Parathyroid adenoma (tissue), 2 donors: ENCODE results near the gene ADAMTSL1.

Experiments used
- H2AFZ ChIP-seq: fragments of 300-600 bp; sonication (generic); one replicate; pipeline ENCODE4 v1.7.0; 2017; ENCODE audit warnings: antibody characterized with exemption, mild to moderate bottlenecking
- H3K27ac ChIP-seq: fragments of 300-600 bp; sonication (generic); one replicate; pipeline ENCODE4 v1.7.0; 2017
- H3K27me3 ChIP-seq: fragments of 300-600 bp; sonication (generic); one replicate; pipeline ENCODE4 v1.7.0; 2017; ENCODE audit warnings: low read length; ENCODE audit not compliant: control insufficient read depth, insufficient read depth
- H3K36me3 ChIP-seq: fragments of 300-600 bp; sonication (generic); one replicate; pipeline ENCODE4 v1.7.0; 2017; ENCODE audit warnings: low read length; ENCODE audit not compliant: control insufficient read depth, insufficient read depth
- H3K4me1 ChIP-seq: fragments of 300-600 bp; sonication (generic); one replicate; pipeline ENCODE4 v1.7.0; 2017; ENCODE audit warnings: control low read depth
- H3K4me2 ChIP-seq: fragments of 300-600 bp; sonication (generic); one replicate; pipeline ENCODE4 v1.7.0; 2017; ENCODE audit warnings: low read length
- H3K4me3 ChIP-seq: fragments of 300-600 bp; sonication (generic); one replicate; pipeline ENCODE4 v1.7.0; 2017; ENCODE audit warnings: low read depth, low read length
- H3K79me2 ChIP-seq: fragments of 300-600 bp; sonication (generic); one replicate; pipeline ENCODE4 v1.7.0; 2017; ENCODE audit warnings: control low read depth
- H3K9ac ChIP-seq: fragments of 300-600 bp; sonication (generic); one replicate; pipeline ENCODE4 v1.7.0; 2017; ENCODE audit warnings: mild to moderate bottlenecking
- H3K9me3 ChIP-seq: fragments of 300-600 bp; sonication (generic); one replicate; pipeline ENCODE4 v1.7.0; 2017; ENCODE audit warnings: low read length; ENCODE audit not compliant: control insufficient read depth
- CTCF ChIP-seq: fragments of 300-600 bp; sonication (generic); IDR thresholded peaks from one replicate; pipeline ENCODE4 v1.7.0; 2017; ENCODE audit warnings: antibody characterized with exemption, mild to moderate bottlenecking
- donor health status: primary hyperparathyroidism.

ADAMTSL1 gene

GRCh38 chr9:18461496-18461895 lies 12.5 kb upstream of the ADAMTSL1 start:
- Histone ChIP-seq H3K27ac (no peak overlapping the region), H3K79me2 (no peaks in the 10 kb centered on the region), H2AFZ (no peak overlapping the region), H3K4me3 (no peak overlapping the region), H3K36me3 (peaks cover 2% of the 10 kb centered on the region), H3K27me3 (no peaks in the 10 kb centered on the region), H3K9me3 (no peaks in the 10 kb centered on the region), H3K4me2 (no peak overlapping the region), H3K4me1 (no peaks in the 10 kb centered on the region), H3K9ac (no peak overlapping the region)
- no peak for TF ChIP-seq CTCF

- no peaks in the 10 kb centered on the region for H3K4me1 ChIP-seq
- no peak overlapping the region for H3K4me2 ChIP-seq
- H3K4me3 ChIP-seq = no peak overlapping the region
- no peak overlapping the region for H3K27ac ChIP-seq
- no peaks in the 10 kb centered on the region for H3K79me2 ChIP-seq
- H3K9ac ChIP-seq = no peak overlapping the region
- H3K27me3 ChIP-seq = no peaks in the 10 kb centered on the region
- H3K36me3 ChIP-seq = peaks cover 2% of the 10 kb centered on the region
- no peaks in the 10 kb centered on the region for H3K9me3 ChIP-seq
- no peak overlapping the region for H2AFZ ChIP-seq
- TF ChIP-seq CTCF = no peak
Measured at GRCh38 chr9:18463991-18464390, 10.0 kb upstream of the ADAMTSL1 start.

- Histone ChIP-seq H3K4me1 (no peaks in the 10 kb centered on the region), H3K4me2 (no peak overlapping the region), H3K9me3 (no peaks in the 10 kb centered on the region), H3K4me3 (no peak overlapping the region), H3K27me3 (no peaks in the 10 kb centered on the region), H3K27ac (no peak overlapping the region), H2AFZ (no peak overlapping the region), H3K79me2 (no peaks in the 10 kb centered on the region), H3K36me3 (no peaks in the 10 kb centered on the region), H3K9ac (no peak overlapping the region)
- TF ChIP-seq CTCF = no peak
Measured at GRCh38 chr9:18466101-18466500, 7.9 kb upstream of the ADAMTSL1 start.

- no peaks in the 10 kb centered on the region for H3K36me3 ChIP-seq
- no peak overlapping the region for H2AFZ ChIP-seq
- H3K27me3 ChIP-seq = no peaks in the 10 kb centered on the region
- no peaks in the 10 kb centered on the region for H3K9me3 ChIP-seq
- H3K9ac ChIP-seq = no peak overlapping the region
- H3K4me1 ChIP-seq = no peaks in the 10 kb centered on the region
- no peak for TF ChIP-seq CTCF
- H3K4me2 ChIP-seq = no peak overlapping the region
- no peak overlapping the region for H3K4me3 ChIP-seq
- H3K27ac ChIP-seq = no peak overlapping the region
- no peaks in the 10 kb centered on the region for H3K79me2 ChIP-seq
Measured at GRCh38 chr9:18467696-18468095, 6.3 kb upstream of the ADAMTSL1 start.

- Histone ChIP-seq H3K27ac (no peak overlapping the region), H3K9ac (no peak overlapping the region), H3K36me3 (no peaks in the 10 kb centered on the region), H3K27me3 (no peaks in the 10 kb centered on the region), H3K4me2 (no peak overlapping the region), H3K4me3 (no peak overlapping the region), H3K79me2 (no peaks in the 10 kb centered on the region), H2AFZ (no peak overlapping the region), H3K4me1 (no peaks in the 10 kb centered on the region), H3K9me3 (no peaks in the 10 kb centered on the region)
- no peak for TF ChIP-seq CTCF
Measured at GRCh38 chr9:18472435-18472834, 1.5 kb upstream of the ADAMTSL1 start.
